ENCODE data around the gene EIF5AL1. TPM values are rescaled to one million over a fixed set of nuclear protein-coding genes. Genes with fewer than 3 reads are reported as not detected.

EIF5AL1 gene
- total and polyA plus RNA-seq, 2 donors (not counting 1 experiment from before 2014, with no cell fraction given), result 0.76 to 1.7 TPM

GRCh38 chr10:79483299-79483698 is 29.0 kb upstream of the EIF5AL1 start:
- Histone ChIP-seq H3K9me3 (ENCODE audit: control extremely low read depth in 1 of 3, control insufficient read depth in 2 of 3, insufficient read depth in 1 of 3, low read length in 2 of 3) (peaks cover 0 to 2% (median 0%) of the 10 kb centered on the region in 3 donors), H3K4me3 (ENCODE audit: control extremely low read depth in 1 of 5, extremely low read depth in 1 of 5, insufficient read depth in 1 of 5, low read depth in 2 of 5, low read length in 4 of 5) (no peak overlapping the region), H3K4me2 (replicated peaks; ENCODE audit: low read depth, low read length, poor library complexity, severe bottlenecking) (no peak overlapping the region), H3K4me1 (ENCODE audit: control insufficient read depth in 2 of 2, insufficient read depth in 2 of 2, low read length in 2 of 2) (no peaks in the 10 kb centered on the region), H3K79me2 (ENCODE audit: control insufficient read depth, insufficient read depth, low read length) (no peaks in the 10 kb centered on the region), H3K27me3 (replicated peaks in 1 of 4; ENCODE audit: control extremely low read depth in 1 of 4, control insufficient read depth in 3 of 4, insufficient read depth in 4 of 4, low read length in 3 of 4) (peaks cover 0 to 2% (median 0%) of the 10 kb centered on the region in 4 experiments), H4K20me1 (ENCODE audit: control insufficient read depth, insufficient read depth, low read length, poor library complexity, severe bottlenecking) (no peaks in the 10 kb centered on the region), H3K9ac (ENCODE audit: low read length) (no peak overlapping the region), H3K27ac (ENCODE audit: low read length in 2 of 2) (no peak overlapping the region), H3K36me3 (replicated peaks in 1 of 2; ENCODE audit: control extremely low read depth in 1 of 2, control insufficient read depth in 1 of 2, extremely low read depth in 1 of 2, insufficient read depth in 2 of 2, low read length in 1 of 2) (no peaks in the 10 kb centered on the region), H2AFZ (ENCODE audit: insufficient read depth, low read depth, low read length, poor library complexity, severe bottlenecking) (no peak overlapping the region)
- no peak overlapping the region for H3K27ac Mint-ChIP-seq
- DNase-seq (no peak), ATAC-seq (ENCODE audit: low read depth) (no peak)
- peaks cover 16% of the 10 kb centered on the region for H3K27me3 Mint-ChIP-seq
- WGBS (ENCODE audit: insufficient coverage), result no CpG with 5 or more reads among the region's 3 CpGs
- intact Hi-C loops (cut with micrococcal nuclease), result no loop called here
- H3K9me3 Mint-ChIP-seq (ENCODE audit: insufficient read depth), result no peaks in the 10 kb centered on the region
- ChIA-PET POLR2A (no interaction called here), CTCF (no interaction called here)
- H3K4me1 Mint-ChIP-seq, result no peaks in the 10 kb centered on the region
- no peak overlapping the region for H3K4me3 Mint-ChIP-seq
- TF ChIP-seq EZH2 (IDR thresholded peaks at IDR 0.05; ENCODE audit: borderline replicate concordance, insufficient read depth, low read depth, low read length, poor library complexity, severe bottlenecking), result no peak
- TF ChIP-seq CTCF (IDR thresholded peaks at IDR 0.05), result no peak

GRCh38 chr10:79483948-79484347 is 28.4 kb upstream of the EIF5AL1 start:
- no peaks in the 10 kb centered on the region for H3K4me1 ChIP-seq (ENCODE audit: control insufficient read depth in 2 of 2, insufficient read depth in 2 of 2, low read length in 2 of 2)
- H3K27me3 ChIP-seq (replicated peaks in 1 of 4; ENCODE audit: control extremely low read depth in 1 of 4, control insufficient read depth in 3 of 4, insufficient read depth in 4 of 4, low read length in 3 of 4), result no peaks in the 10 kb centered on the region
- H4K20me1 ChIP-seq (ENCODE audit: control insufficient read depth, insufficient read depth, low read length, poor library complexity, severe bottlenecking), result no peaks in the 10 kb centered on the region
- peaks cover 0 to 2% (median 0%) of the 10 kb centered on the region in 3 donors for H3K9me3 ChIP-seq (ENCODE audit: control extremely low read depth in 1 of 3, control insufficient read depth in 2 of 3, insufficient read depth in 1 of 3, low read length in 2 of 3)
- peaks cover 16% of the 10 kb centered on the region for H3K27me3 Mint-ChIP-seq
- H3K4me3 ChIP-seq (ENCODE audit: control extremely low read depth in 1 of 5, extremely low read depth in 1 of 5, insufficient read depth in 1 of 5, low read depth in 2 of 5, low read length in 4 of 5), result no peak overlapping the region
- H2AFZ ChIP-seq (ENCODE audit: insufficient read depth, low read depth, low read length, poor library complexity, severe bottlenecking), result no peak overlapping the region
- no peaks in the 10 kb centered on the region for H3K36me3 ChIP-seq (replicated peaks in 1 of 2; ENCODE audit: control extremely low read depth in 1 of 2, control insufficient read depth in 1 of 2, extremely low read depth in 1 of 2, insufficient read depth in 2 of 2, low read length in 1 of 2)
- H3K9ac ChIP-seq (ENCODE audit: low read length), result no peak overlapping the region
- ChIA-PET POLR2A (no interaction called here), CTCF (interaction anchor here (9.3 kb wide), 1 partner anchor 110 kb away, joined by 124 read pairs; no protein-coding TSS in a partner anchor)
- no peak overlapping the region for H3K4me2 ChIP-seq (replicated peaks; ENCODE audit: low read depth, low read length, poor library complexity, severe bottlenecking)
- WGBS (ENCODE audit: insufficient coverage), result 100% methylated on average over 1 of the region's 2 CpGs
- H3K4me1 Mint-ChIP-seq, result no peaks in the 10 kb centered on the region
- ATAC-seq (ENCODE audit: low read depth), result no peak
- no peak overlapping the region for H3K27ac Mint-ChIP-seq
- intact Hi-C loops (cut with micrococcal nuclease), result no loop called here
- H3K9me3 Mint-ChIP-seq (ENCODE audit: insufficient read depth), result no peaks in the 10 kb centered on the region
- H3K79me2 ChIP-seq (ENCODE audit: control insufficient read depth, insufficient read depth, low read length), result no peaks in the 10 kb centered on the region
- no peak overlapping the region for H3K27ac ChIP-seq (ENCODE audit: low read length in 2 of 2)
- H3K4me3 Mint-ChIP-seq, result no peak overlapping the region
- DNase-seq, result no peak
- TF ChIP-seq EZH2 (IDR thresholded peaks at IDR 0.05; ENCODE audit: borderline replicate concordance, insufficient read depth, low read depth, low read length, poor library complexity, severe bottlenecking) (no peak), CTCF (IDR thresholded peaks at IDR 0.05) (no peak)
